Spleen (tissue), 7 donors: ENCODE data around the gene DOCK2.

Experiments used
- POLR2AphosphoS5 ChIP-seq, 3 donors: sonication (generic); formaldehyde crosslinking; IDR thresholded peaks; one replicate each; pipeline ENCODE4 v1.5.1; 2017; ENCODE audit warnings: antibody characterized with exemption in 3 of 3
- TF ChIP-seq, protein P1 (sequence below), 11 experiments: fragments of 200-600 bp in 7 of 11; fragments of 450-650 bp in 4 of 11; sonication (generic) in 4 of 11; IDR thresholded peaks in 8 of 11; conservative IDR thresholded peaks in 3 of 11; 1 replicate in 7 of 11; 2 replicates in 4 of 11; pipeline versions ENCODE4 v1.4.0 to v1.8.0; 2016 to 2021; ENCODE audit warnings: antibody characterized with exemption in 11 of 11, inconsistent platforms in 4 of 11, mild to moderate bottlenecking in 1 of 11
- donor health status: DM: no; HTN: no; CAD: no; lungs with moderate emphysema.
- donor health status: DM: no; HTN: no; CAD: no.
- donor health status: DM: no; HTN: no; CAD: no.

DNA sequence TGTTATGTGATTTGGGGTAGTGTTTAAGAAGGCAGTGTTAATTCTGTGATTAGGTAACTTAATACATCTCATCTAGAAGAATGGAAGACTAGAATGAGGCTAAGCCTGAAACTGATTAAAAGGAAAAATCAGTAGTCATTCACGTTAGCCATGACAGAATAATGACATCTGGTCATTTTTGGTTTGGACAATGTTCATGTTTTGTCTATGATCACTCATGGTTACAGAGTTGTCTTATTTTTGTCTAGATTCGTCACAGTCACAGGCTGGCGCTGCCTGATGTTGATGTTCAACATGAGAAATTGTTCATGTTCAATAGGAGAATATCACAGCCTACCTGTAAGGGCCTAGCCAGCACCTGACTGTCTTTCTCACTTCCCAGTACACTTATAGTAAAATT lies 9.5 kb upstream of the DOCK2 start:
- TF ChIP-seq, protein P1, sequence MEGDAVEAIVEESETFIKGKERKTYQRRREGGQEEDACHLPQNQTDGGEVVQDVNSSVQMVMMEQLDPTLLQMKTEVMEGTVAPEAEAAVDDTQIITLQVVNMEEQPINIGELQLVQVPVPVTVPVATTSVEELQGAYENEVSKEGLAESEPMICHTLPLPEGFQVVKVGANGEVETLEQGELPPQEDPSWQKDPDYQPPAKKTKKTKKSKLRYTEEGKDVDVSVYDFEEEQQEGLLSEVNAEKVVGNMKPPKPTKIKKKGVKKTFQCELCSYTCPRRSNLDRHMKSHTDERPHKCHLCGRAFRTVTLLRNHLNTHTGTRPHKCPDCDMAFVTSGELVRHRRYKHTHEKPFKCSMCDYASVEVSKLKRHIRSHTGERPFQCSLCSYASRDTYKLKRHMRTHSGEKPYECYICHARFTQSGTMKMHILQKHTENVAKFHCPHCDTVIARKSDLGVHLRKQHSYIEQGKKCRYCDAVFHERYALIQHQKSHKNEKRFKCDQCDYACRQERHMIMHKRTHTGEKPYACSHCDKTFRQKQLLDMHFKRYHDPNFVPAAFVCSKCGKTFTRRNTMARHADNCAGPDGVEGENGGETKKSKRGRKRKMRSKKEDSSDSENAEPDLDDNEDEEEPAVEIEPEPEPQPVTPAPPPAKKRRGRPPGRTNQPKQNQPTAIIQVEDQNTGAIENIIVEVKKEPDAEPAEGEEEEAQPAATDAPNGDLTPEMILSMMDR (IDR thresholded peaks at IDR 0.05 in 8 of 11, conservative IDR thresholded peaks at IDR 0.05 in 3 of 11), result no peak
- no peak for TF ChIP-seq POLR2AphosphoS5 (IDR thresholded peaks at IDR 0.05)
